ENCODE measurements around the gene VRK2.
A peak's percentile ranks its signal among the peaks of the same experiment; 100 is the strongest.

The VRK2 gene

DNA sequence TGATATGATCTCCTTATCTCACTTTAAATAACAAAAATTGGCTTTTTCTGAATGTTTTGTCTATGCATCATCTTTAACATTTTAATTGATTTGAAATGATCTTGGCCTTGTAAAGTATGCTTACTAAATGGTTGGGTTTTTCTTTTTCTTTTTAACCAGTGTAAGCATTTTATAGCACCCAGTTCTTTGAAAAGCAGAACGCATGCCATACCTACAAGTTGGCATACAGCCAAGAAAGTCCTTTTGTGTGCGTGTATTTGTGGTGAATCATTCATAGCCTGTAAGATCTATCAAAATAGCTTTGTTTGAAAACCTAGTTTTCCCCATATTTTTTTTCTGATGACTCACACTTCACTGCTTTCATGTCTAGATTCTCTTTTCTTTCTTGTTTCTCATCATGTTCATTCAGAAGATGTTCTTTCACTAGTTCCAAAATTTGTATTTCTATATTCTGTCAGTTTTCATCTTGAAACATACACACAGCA lies 4.1 kb upstream of the VRK2 start:
- ChIA-PET POLR2A (no interaction called here), CTCF (no interaction called here)
- Histone ChIP-seq H3K4me3 (ENCODE audit: control insufficient read depth in 1 of 7, extremely low read depth in 1 of 7, insufficient read depth in 4 of 7, low read depth in 2 of 7, low read length in 6 of 7) (no peak overlapping the region), H3K27me3 (replicated peaks in 2 of 5; ENCODE audit: control insufficient read depth in 4 of 5, insufficient read depth in 5 of 5, low read length in 4 of 5) (no peaks in the 10 kb centered on the region), H3K36me3 (ENCODE audit: control insufficient read depth in 4 of 4, insufficient read depth in 4 of 4, low read length in 3 of 4) (peaks cover 0 to 2% (median under 1%) of the 10 kb centered on the region in 4 experiments), H3K4me1 (ENCODE audit: control extremely low read depth in 1 of 4, control insufficient read depth in 4 of 4, insufficient read depth in 4 of 4, low read length in 3 of 4) (peaks cover 11 to 55% (median 32%) of the 10 kb centered on the region in 4 experiments), H3K9me3 (ENCODE audit: control extremely low read depth in 1 of 5, control insufficient read depth in 4 of 5, insufficient read depth in 2 of 5, low read depth in 1 of 5, low read length in 4 of 5) (peaks cover 0 to 2% (median 0%) of the 10 kb centered on the region in 5 experiments), H3K27ac (ENCODE audit: insufficient read depth in 1 of 2, low read depth in 1 of 2, low read length in 2 of 2, poor library complexity in 1 of 2, severe bottlenecking in 2 of 2) (no peak overlapping the region)
- WGBS (ENCODE audit: insufficient coverage) = no CpG with 5 or more reads among the region's 2 CpGs
- DNase-seq = peak; percentile 54 to 85 (median 80)

DNA sequence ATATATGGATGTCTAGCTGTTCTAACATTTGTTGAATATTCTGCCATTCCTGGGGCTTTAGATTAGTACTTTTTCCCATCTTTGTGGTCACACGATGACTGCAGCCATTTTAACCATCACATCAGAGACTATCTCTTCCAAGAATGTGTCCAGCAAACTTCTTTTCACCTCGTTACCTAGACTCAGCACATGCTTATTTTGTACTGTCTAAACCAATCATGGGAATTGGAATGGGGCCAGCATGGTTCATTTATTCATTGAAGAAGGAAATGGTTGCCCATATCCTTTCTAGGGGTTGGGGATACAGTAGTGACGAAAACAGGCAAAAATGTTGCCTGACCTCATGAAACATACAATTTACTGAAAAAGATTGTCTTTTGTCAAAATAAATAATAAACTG lies 2.5 kb upstream of the VRK2 start:
- ChIA-PET CTCF (interaction anchor here (0.7 kb wide), 1 partner anchor 1866 kb away, joined by 3 read pairs; no protein-coding TSS in a partner anchor), POLR2A (no interaction called here)
- no peak overlapping the region for H3K27ac ChIP-seq (ENCODE audit: insufficient read depth in 1 of 2, low read depth in 1 of 2, low read length in 2 of 2, poor library complexity in 1 of 2, severe bottlenecking in 2 of 2)
- 100% methylated on average over 1 of the region's 3 CpGs for WGBS (ENCODE audit: insufficient coverage)
- no peaks in the 10 kb centered on the region for H3K27me3 ChIP-seq (replicated peaks in 2 of 5; ENCODE audit: control insufficient read depth in 4 of 5, insufficient read depth in 5 of 5, low read length in 4 of 5)
- peaks cover 16 to 66% (median 40%) of the 10 kb centered on the region in 4 experiments for H3K4me1 ChIP-seq (ENCODE audit: control extremely low read depth in 1 of 4, control insufficient read depth in 4 of 4, insufficient read depth in 4 of 4, low read length in 3 of 4)
- H3K9me3 ChIP-seq (ENCODE audit: control extremely low read depth in 1 of 5, control insufficient read depth in 4 of 5, insufficient read depth in 2 of 5, low read depth in 1 of 5, low read length in 4 of 5) = no peaks in the 10 kb centered on the region
- no peak for DNase-seq
- H3K4me3 ChIP-seq (ENCODE audit: control insufficient read depth in 1 of 7, extremely low read depth in 1 of 7, insufficient read depth in 4 of 7, low read depth in 2 of 7, low read length in 6 of 7) = no peak overlapping the region
- peaks cover 0 to 5% (median 2%) of the 10 kb centered on the region in 4 experiments for H3K36me3 ChIP-seq (ENCODE audit: control insufficient read depth in 4 of 4, insufficient read depth in 4 of 4, low read length in 3 of 4)

DNA sequence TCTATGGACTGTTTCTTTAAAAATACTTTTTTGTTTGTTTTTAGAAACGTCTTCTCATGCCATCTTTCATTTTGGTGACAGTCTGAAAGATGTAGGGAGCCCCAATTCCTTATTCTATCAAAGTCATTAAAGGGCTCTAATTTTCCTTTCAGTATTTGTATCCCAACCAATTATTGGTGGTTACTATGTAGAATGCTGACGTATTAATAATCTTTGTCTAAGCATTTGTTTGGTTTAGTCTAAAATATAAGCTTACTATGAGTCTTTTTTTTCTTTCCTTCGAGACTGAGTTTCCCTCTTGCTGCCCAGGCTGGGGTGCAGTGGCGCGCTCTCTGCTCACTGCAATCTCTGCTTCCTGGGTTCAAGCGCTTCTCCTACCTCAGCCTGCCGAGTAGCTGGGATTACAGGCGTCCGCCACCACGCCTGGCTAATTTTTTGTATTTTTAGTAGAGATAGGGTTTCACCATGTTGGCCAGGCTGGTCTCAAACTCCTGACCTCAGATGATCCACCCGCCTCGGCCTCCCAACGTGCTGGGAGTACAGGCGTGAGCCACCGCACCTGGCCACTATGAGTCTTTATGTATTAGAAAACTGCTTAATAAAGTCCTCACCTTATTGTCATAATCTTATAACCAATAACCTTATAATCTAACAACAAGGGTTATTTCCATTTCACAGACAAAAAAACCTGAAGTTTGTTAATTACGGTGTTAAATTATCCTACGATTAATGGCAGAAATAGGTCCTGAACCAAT lies 849 bp upstream of the VRK2 start:
- Histone ChIP-seq H3K36me3 (ENCODE audit: control insufficient read depth in 4 of 4, insufficient read depth in 4 of 4, low read length in 3 of 4) (peaks cover 0 to 7% (median 5%) of the 10 kb centered on the region in 4 experiments), H3K4me3 (ENCODE audit: control insufficient read depth in 1 of 7, extremely low read depth in 1 of 7, insufficient read depth in 4 of 7, low read depth in 2 of 7, low read length in 6 of 7) (peak overlapping the region; percentile 61 to 87 (median 78)), H3K27me3 (replicated peaks in 2 of 5; ENCODE audit: control insufficient read depth in 4 of 5, insufficient read depth in 5 of 5, low read length in 4 of 5) (no peaks in the 10 kb centered on the region), H3K9me3 (ENCODE audit: control extremely low read depth in 1 of 5, control insufficient read depth in 4 of 5, insufficient read depth in 2 of 5, low read depth in 1 of 5, low read length in 4 of 5) (no peaks in the 10 kb centered on the region), H3K27ac (ENCODE audit: insufficient read depth in 1 of 2, low read depth in 1 of 2, low read length in 2 of 2, poor library complexity in 1 of 2, severe bottlenecking in 2 of 2) (peak overlapping the region; percentile 84 to 92), H3K4me1 (ENCODE audit: control extremely low read depth in 1 of 4, control insufficient read depth in 4 of 4, insufficient read depth in 4 of 4, low read length in 3 of 4) (peaks cover 16 to 52% (median 32%) of the 10 kb centered on the region in 4 experiments)
- DNase-seq = no peak
- WGBS (ENCODE audit: insufficient coverage) = 40% methylated on average over 3 of the region's 17 CpGs
- ChIA-PET CTCF (interaction anchor here (1.1 to 1.3 kb wide), 2 partner anchors 8 to 14 kb away, joined by 4 read pairs; no protein-coding TSS in a partner anchor), POLR2A (interaction anchor here (0.6 to 1.0 kb wide), 2 partner anchors 8 to 14 kb away, joined by 4 read pairs; no protein-coding TSS in a partner anchor)

DNA sequence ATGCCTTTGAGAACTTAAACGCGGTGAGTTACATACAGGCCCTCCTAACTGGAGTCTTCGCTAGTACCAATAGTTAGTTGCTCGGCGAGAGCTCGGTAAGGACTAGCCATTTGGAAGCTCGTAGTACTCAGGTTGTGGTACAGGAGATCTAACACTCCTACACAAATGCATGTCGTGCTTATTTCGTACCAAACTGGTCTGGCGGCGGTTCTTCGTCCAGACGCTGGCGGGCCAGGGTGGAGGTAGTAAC lies 346 bp upstream of the VRK2 start:
- H3K9me3 ChIP-seq (ENCODE audit: control extremely low read depth in 1 of 5, control insufficient read depth in 4 of 5, insufficient read depth in 2 of 5, low read depth in 1 of 5, low read length in 4 of 5) = no peaks in the 10 kb centered on the region
- peak overlapping the region; percentile 84 to 92 for H3K27ac ChIP-seq (ENCODE audit: insufficient read depth in 1 of 2, low read depth in 1 of 2, low read length in 2 of 2, poor library complexity in 1 of 2, severe bottlenecking in 2 of 2)
- POLR2A ChIA-PET = interaction anchor here (0.6 to 1.0 kb wide), 3 partner anchors 9 to 179 kb away, joined by 3 to 4 read pairs (median 4); no protein-coding TSS in a partner anchor
- H3K36me3 ChIP-seq (ENCODE audit: control insufficient read depth in 4 of 4, insufficient read depth in 4 of 4, low read length in 3 of 4) = peaks cover 0 to 7% (median 5%) of the 10 kb centered on the region in 4 experiments
- under 1% methylated on average over 14 of the region's 14 CpGs for WGBS (ENCODE audit: insufficient coverage)
- CTCF ChIA-PET = interaction anchor here (0.5 to 1.3 kb wide), 3 partner anchors 9 to 743 kb away, joined by 3 to 4 read pairs (median 4); no protein-coding TSS in a partner anchor
- peaks cover 16 to 52% (median 32%) of the 10 kb centered on the region in 4 experiments for H3K4me1 ChIP-seq (ENCODE audit: control extremely low read depth in 1 of 4, control insufficient read depth in 4 of 4, insufficient read depth in 4 of 4, low read length in 3 of 4)
- H3K4me3 ChIP-seq (ENCODE audit: control insufficient read depth in 1 of 7, extremely low read depth in 1 of 7, insufficient read depth in 4 of 7, low read depth in 2 of 7, low read length in 6 of 7) = peak overlapping the region; percentile 61 to 87 (median 78)
- no peaks in the 10 kb centered on the region for H3K27me3 ChIP-seq (replicated peaks in 2 of 5; ENCODE audit: control insufficient read depth in 4 of 5, insufficient read depth in 5 of 5, low read length in 4 of 5)
- DNase-seq = no peak

DNA sequence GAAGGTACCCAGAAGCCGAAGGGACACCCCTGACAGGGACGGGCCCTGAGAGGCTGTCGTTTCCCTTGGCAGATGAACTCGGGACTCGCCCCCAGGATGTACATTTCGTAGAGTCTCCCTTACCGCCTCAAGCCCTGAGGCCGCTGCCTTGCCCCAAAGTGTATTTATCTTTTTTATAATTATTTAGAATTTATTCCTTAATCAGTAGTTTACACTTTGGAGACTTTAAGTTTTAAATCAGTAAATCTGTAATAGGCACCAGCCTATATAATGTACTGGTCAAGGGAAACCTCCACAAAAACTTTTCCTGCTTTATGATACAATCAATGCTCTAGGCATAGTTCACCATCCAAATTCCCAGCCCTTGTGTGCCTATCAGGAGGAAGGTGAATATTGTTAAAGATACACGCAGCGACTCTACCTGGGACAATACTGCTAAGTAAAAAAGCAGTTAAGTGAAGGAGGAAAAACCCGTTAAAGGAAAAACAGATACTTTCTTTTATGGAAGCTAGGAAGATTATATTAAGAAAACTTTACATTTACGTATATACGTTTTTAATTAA lies 848 bp downstream of the VRK2 start:
- Histone ChIP-seq H3K4me1 (ENCODE audit: control extremely low read depth in 1 of 4, control insufficient read depth in 4 of 4, insufficient read depth in 4 of 4, low read length in 3 of 4) (peaks cover 16 to 49% (median 31%) of the 10 kb centered on the region in 4 experiments), H3K27ac (ENCODE audit: insufficient read depth in 1 of 2, low read depth in 1 of 2, low read length in 2 of 2, poor library complexity in 1 of 2, severe bottlenecking in 2 of 2) (peak overlapping the region in 1 of 2 experiments; percentile 92), H3K27me3 (replicated peaks in 2 of 5; ENCODE audit: control insufficient read depth in 4 of 5, insufficient read depth in 5 of 5, low read length in 4 of 5) (no peaks in the 10 kb centered on the region), H3K36me3 (ENCODE audit: control insufficient read depth in 4 of 4, insufficient read depth in 4 of 4, low read length in 3 of 4) (peaks cover 2 to 10% (median 7%) of the 10 kb centered on the region in 4 experiments), H3K4me3 (ENCODE audit: control insufficient read depth in 1 of 7, extremely low read depth in 1 of 7, insufficient read depth in 4 of 7, low read depth in 2 of 7, low read length in 6 of 7) (peak overlapping the region; percentile 61 to 87 (median 78)), H3K9me3 (ENCODE audit: control extremely low read depth in 1 of 5, control insufficient read depth in 4 of 5, insufficient read depth in 2 of 5, low read depth in 1 of 5, low read length in 4 of 5) (no peaks in the 10 kb centered on the region)
- no peak for DNase-seq
- ChIA-PET POLR2A (no interaction called here), CTCF (no interaction called here)
- 28% methylated on average over 5 of the region's 13 CpGs for WGBS (ENCODE audit: insufficient coverage)

DNA sequence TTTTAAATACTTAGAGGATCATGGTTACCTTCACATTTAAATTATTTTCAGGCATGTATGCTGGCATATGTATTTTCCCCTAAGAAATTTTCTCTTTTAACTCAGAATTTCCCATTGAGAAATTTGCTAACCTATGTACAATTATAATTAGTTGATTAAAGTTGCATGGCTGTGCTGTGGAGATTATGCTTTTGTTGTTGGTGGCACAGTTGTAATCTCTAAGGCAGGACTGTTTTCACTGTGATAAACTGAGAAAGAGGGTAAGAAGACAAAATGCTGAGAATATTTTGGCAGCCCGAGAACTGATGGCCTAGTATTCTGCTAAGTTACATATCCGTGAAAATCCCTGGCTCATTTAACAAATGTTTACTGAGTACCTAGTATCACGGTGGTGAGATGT lies 1.4 kb downstream of the VRK2 start:
- H3K27ac ChIP-seq (ENCODE audit: insufficient read depth in 1 of 2, low read depth in 1 of 2, low read length in 2 of 2, poor library complexity in 1 of 2, severe bottlenecking in 2 of 2) = peak overlapping the region in 1 of 2 experiments; percentile 92
- WGBS (ENCODE audit: insufficient coverage) = 76% methylated on average over 2 of the region's 3 CpGs
- POLR2A ChIA-PET = no interaction called here
- peak; percentile 13 to 52 (median 14) for DNase-seq
- H3K9me3 ChIP-seq (ENCODE audit: control extremely low read depth in 1 of 5, control insufficient read depth in 4 of 5, insufficient read depth in 2 of 5, low read depth in 1 of 5, low read length in 4 of 5) = no peaks in the 10 kb centered on the region
- peaks cover 2 to 10% (median 7%) of the 10 kb centered on the region in 4 experiments for H3K36me3 ChIP-seq (ENCODE audit: control insufficient read depth in 4 of 4, insufficient read depth in 4 of 4, low read length in 3 of 4)
- CTCF ChIA-PET = no interaction called here
- peak overlapping the region in 2 of 7 experiments; percentile 78 to 87 for H3K4me3 ChIP-seq (ENCODE audit: control insufficient read depth in 1 of 7, extremely low read depth in 1 of 7, insufficient read depth in 4 of 7, low read depth in 2 of 7, low read length in 6 of 7)
- H3K4me1 ChIP-seq (ENCODE audit: control extremely low read depth in 1 of 4, control insufficient read depth in 4 of 4, insufficient read depth in 4 of 4, low read length in 3 of 4) = peaks cover 16 to 44% (median 29%) of the 10 kb centered on the region in 4 experiments
- H3K27me3 ChIP-seq (replicated peaks in 2 of 5; ENCODE audit: control insufficient read depth in 4 of 5, insufficient read depth in 5 of 5, low read length in 4 of 5) = no peaks in the 10 kb centered on the region

DNA sequence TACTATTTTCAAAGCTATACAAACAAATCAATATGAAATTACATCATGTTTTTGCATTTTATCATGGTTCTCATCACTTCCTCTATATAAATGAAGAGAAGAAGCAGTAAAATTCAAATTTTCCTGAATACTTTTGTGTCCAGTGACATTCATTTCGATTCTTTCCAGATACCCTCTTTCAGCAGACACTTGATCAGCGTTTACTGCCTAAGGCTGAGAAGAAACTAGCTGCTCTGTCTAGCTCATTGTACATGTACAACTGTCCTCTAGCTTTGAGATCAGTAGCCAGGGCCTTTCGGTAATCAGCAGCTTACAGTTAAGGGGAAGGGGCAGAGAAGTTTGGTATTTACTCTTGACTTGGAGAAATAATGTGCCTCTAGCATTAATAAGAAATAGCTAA lies 4.8 kb downstream of the VRK2 start:
- 96% methylated on average over 3 of the region's 3 CpGs for WGBS (ENCODE audit: insufficient coverage)
- CTCF ChIA-PET = interaction anchor here (0.9 kb wide), 1 partner anchor 11 kb away, joined by 4 read pairs; no protein-coding TSS in a partner anchor
- no peak overlapping the region for H3K27ac ChIP-seq (ENCODE audit: insufficient read depth in 1 of 2, low read depth in 1 of 2, low read length in 2 of 2, poor library complexity in 1 of 2, severe bottlenecking in 2 of 2)

More for the DNA sequence above, 4.8 kb downstream of the VRK2 start:
- Histone ChIP-seq H3K4me1 (ENCODE audit: control extremely low read depth in 1 of 4, control insufficient read depth in 4 of 4, insufficient read depth in 4 of 4, low read length in 3 of 4) (peaks cover 6 to 22% (median 16%) of the 10 kb centered on the region in 4 experiments), H3K9me3 (ENCODE audit: control extremely low read depth in 1 of 5, control insufficient read depth in 4 of 5, insufficient read depth in 2 of 5, low read depth in 1 of 5, low read length in 4 of 5) (no peaks in the 10 kb centered on the region), H3K36me3 (ENCODE audit: control insufficient read depth in 4 of 4, insufficient read depth in 4 of 4, low read length in 3 of 4) (peaks cover 2 to 16% (median 7%) of the 10 kb centered on the region in 4 experiments), H3K4me3 (ENCODE audit: control insufficient read depth in 1 of 7, extremely low read depth in 1 of 7, insufficient read depth in 4 of 7, low read depth in 2 of 7, low read length in 6 of 7) (no peak overlapping the region), H3K27me3 (replicated peaks in 2 of 5; ENCODE audit: control insufficient read depth in 4 of 5, insufficient read depth in 5 of 5, low read length in 4 of 5) (no peaks in the 10 kb centered on the region)
- no peak for DNase-seq
- POLR2A ChIA-PET = no interaction called here

All from common myeloid progenitor, CD34-positive (primary cell).